HK-2 (cell line): ENCODE data around the gene ZP3.
"Not testable (repeated sequence)": the region's sequence is repeated elsewhere in the genome, so short reads cannot be mapped to it uniquely, and the experiment has no call there.

Source experiments
- DNase-seq: peaks from one replicate; pipeline ENCODE4 v3.0.0-alpha.2; 2018; ENCODE audit not compliant: unreplicated experiment

ZP3 gene

GRCh38 chr7:76442664-76443446 is 18.1 kb downstream of the ZP3 start:
- not testable (repeated sequence) for DNase-seq

- not testable (repeated sequence) for DNase-seq
Observed at GRCh38 chr7:76443846-76444245, 19.1 kb downstream of the ZP3 start.

GRCh38 chr7:76445577-76446008 is 20.8 kb downstream of the ZP3 start:
- DNase-seq = not testable (repeated sequence)

- not testable (repeated sequence) for DNase-seq
Observed at GRCh38 chr7:76457017-76457416, 32.3 kb downstream of the ZP3 start.

DNA sequence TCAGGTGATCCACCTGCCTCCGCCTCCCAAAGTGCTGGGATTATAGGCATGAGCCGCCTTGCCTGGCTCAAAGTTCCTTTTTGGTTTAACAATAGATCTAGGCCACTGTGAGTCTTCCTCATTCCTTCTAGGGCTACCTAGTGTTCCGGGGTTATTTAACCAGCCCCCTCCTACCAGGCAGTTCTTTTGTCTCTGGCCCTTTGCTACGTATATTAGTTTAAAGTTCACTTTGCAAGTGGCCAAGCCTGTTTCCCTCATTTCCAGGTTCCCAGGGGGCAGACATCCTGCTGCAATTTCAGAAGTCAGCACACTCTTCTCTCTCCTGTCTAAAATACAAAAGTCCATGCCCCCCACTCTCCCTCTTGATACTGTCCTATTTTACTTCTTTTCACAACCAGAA is 33.8 kb downstream of the ZP3 start:
- not testable (repeated sequence) for DNase-seq

- not testable (repeated sequence) for DNase-seq
Observed at GRCh38 chr7:76460767-76461166, 36.0 kb downstream of the ZP3 start.

DNA sequence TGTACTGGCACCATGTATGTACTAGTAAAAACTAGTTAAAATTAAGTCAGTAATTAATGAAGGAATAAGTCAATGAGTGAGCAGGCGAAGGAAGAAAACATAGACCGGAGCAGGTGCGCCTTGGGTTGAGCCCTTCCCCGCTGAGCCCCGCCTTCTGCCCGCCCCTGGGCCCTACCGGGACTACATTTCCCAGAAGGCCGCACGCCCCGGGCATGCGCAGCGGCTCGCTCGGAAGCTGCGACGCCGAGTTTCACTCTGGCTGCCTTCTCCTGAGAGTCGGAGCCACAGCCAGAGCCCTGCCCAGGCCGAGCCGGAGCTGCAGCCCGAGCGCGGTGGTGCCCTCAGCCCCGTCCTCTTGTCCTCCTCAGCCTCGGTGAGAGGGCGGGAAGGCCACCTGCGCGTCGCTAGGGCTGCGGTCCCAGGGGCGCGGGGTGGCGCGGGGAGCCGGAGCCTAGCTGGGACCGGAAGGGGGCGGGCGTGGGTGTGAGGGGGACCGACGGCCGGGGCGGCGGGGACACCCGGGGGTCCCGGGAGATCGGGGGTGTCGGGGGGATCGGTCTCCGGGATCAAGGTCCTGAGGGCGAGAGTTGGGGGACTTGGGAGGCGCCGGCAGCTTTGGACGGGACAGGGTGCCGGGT is 36.8 kb downstream of the ZP3 start, which contains the start of gene DTX2:
Gene DTX2, plus strand, starts transcription at position 246 of the 638 bp plus-strand sequence. CDS start 18,801 bp downstream, outside the sequence.
- not testable (repeated sequence) for DNase-seq

DNA sequence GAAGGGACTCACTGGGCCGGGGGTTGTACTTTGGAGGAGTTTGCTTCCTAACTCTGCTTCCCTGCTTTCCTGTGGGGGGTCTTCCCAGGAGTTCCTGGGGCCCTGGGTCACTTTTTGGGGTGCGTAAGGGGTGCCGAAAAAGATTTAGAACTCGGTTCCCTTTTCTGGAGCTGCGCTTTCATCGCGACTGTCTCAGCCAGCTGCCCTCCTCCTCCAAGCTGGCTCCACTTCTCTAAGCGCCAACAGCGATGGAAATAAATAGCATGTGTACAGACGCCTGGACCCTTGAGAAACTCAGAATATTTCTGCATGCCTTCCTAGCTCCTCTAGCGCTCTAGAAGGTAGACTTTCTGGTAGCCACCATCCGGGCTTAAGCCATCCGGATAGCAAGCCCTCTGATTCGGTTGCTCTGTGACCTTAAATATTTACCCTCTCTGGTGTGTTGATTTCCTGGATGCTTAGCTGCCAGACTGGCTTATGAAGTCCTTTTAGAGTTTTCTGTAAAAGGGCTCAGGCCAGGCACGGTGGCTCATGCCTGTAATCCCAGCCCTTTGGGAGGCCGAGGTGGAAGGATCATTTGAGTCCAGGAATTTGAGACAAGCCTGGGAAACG is 37.6 kb downstream of the ZP3 start:
- DNase-seq = not testable (repeated sequence)

GRCh38 chr7:76464959-76465358 is 40.2 kb downstream of the ZP3 start:
- not testable (repeated sequence) for DNase-seq

DNA sequence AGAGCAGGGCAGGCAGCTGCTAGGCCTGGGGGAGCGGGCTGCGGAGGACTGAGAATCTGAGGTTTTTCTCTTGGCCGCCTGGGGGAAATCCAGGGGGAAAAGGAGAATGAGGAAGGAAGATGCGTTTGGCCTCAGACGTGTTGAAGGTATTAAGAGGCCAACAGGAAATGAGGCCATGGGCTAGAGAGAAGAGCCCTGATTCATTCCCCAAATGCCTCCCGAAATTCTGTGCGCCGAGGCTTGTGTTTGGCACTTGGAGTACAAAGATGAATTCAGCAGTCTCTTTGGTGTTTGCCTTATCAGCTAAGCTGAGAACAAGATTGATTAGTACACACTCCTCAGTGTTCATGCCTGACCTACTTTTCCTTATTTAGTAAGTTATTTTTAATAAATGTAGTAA is 41.2 kb downstream of the ZP3 start:
- not testable (repeated sequence) for DNase-seq

DNA sequence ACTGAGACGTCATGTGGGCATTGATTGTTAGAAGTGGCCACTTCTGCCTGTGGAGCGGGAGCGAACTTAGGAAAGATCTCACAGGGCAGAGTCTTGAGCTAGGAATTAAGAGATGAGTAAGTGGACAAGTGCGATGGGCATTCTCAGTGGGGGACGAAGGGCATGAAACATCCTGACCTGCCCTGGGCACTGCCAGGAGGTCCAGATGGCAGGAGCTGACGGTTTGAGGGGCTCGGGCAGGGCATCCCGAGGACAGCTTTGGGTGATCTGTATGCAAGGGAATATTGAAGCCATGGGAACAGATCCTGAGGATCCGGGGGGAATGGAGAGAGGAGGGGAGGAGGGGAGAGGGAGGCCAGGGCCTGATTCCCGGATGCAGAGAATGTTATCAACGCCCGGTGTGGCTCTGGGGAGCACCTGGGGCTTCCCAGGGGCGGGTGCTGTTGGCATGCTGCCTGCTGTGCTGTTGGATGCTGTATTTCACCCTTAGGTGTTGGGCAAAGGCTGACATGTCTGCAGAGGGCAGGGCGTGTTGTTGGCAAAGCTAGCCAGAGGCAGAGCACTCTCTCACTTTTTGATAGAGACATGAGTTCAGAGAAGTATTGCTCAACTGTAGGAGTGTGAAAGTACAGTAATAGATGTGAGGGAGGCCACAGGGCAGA is 43.1 kb downstream of the ZP3 start:
- DNase-seq = not testable (repeated sequence)

DNA sequence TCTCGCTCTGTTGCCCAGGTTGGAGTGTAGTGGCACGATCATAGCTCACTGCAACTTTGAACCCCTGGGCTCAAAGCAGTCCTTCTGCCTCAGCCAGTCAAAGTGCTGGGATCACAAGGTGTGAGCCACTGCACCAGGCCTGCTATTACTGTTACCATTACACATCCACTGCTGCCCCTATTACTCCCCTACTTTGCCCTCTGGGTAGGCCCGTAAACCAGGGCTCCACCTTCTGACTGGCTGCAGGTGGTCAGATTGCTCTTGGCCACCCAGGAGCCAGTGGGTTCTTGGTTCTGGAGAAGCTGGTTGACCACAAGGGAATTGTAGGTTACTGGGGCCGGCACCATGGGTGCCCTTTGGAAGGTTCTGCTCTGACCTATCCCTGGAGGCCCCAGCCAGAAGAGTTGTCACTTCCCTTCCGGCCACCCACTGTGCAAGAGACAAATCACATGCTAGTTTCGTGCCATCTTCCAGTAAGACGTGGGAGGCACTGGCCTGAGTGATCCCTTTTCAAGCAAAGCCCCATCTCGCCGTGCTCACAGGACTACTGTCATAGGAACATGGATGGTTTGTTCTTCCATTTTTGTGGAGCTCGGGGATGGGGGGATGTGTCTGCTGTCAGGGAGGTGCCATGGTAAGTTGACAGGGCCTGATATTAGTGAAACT is 46.9 kb downstream of the ZP3 start:
- DNase-seq = not testable (repeated sequence)

DNA sequence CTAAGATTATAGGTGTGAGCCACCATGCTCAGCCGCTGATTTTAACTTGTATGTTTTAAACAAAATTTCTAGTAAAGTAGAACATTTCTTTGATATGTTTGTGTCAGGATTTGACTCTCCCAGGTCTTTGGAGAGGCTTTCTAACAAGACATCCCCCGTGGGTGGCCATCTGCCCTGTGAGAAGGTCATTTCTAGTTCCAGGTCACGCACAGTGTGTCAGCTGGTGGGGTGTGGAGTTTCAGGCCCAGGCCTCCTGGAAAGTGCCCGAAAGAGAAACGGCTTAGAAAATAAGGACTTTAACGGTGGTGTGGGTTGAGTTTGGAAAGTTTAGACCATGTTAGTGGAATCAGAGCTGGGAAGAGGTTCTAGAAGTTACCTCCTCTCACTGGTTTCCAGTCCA is 48.3 kb downstream of the ZP3 start:
- DNase-seq = not testable (repeated sequence)

DNA sequence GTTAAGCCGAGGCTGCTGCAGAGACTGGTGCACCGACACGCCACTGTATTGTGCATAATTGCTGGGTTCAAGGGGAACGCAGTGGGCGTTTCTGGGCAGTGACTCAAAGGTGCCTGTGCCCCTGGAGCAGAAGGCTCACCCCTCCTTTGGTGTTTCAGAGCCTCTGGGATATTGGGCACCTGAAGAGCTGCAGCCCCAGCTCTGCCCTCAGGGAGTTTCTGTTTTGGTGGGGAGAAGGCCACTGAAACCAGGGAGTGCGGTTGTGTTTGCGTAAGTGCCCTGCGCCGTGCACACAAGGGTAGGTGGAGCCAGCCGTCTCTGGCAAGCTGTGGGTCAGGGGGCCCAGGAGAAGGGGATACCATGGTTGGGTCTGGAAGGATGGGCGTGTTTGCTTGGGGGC is 51.5 kb downstream of the ZP3 start:
- DNase-seq = not testable (repeated sequence)

DNA sequence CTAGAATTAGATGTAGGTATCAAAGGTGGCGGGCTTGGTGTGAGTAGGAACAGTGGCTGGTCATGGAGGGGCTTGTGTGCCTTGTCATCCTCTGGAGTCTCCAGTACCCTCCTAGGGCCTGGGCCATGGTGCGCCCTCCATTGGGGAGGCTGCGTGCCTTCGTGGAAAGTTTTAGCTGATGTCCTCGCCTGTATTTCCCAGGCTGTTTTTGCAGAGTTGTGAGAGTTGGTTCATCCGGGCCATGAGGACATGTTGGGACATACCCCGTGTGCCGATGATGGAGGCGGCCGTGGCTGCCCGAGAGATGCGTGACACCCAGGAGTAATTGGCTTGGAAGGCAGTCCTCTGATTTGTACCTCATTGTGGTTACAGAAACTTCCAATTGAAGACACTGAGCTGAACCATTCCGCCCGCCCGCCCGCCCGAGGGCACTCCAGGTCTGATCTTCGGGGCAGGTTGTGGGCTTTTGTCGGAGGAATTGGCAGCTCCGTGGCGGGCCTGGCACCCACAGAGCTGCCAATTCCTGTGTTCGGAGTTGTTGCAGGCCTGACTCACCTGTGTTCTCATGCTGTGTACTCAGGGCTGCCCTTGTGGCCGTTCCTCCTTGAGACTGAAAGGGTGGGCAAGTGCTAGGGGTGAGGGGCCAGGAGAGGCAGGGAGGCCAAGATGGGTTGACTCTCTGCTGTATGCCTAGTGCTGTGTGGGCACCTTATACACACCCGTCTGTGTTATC is 52.2 kb downstream of the ZP3 start:
- not testable (repeated sequence) for DNase-seq

GRCh38 chr7:76479628-76480027 is 54.9 kb downstream of the ZP3 start:
- DNase-seq = not testable (repeated sequence)

GRCh38 chr7:76480403-76481253 is 55.9 kb downstream of the ZP3 start:
- not testable (repeated sequence) for DNase-seq

DNA sequence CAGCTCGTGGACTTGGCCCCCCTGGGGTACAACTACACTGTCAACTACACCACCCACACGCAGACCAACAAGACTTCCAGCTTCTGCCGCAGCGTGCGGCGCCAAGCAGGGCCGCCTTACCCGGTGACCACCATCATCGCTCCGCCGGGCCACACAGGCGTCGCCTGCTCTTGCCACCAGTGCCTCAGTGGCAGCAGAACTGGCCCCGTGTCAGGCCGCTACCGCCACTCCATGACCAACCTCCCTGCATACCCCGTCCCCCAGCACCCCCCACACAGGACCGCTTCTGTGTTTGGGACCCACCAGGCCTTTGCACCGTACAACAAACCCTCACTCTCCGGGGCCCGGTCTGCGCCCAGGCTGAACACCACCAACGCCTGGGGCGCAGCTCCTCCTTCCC is 57.9 kb downstream of the ZP3 start:
- DNase-seq = not testable (repeated sequence)

DNA sequence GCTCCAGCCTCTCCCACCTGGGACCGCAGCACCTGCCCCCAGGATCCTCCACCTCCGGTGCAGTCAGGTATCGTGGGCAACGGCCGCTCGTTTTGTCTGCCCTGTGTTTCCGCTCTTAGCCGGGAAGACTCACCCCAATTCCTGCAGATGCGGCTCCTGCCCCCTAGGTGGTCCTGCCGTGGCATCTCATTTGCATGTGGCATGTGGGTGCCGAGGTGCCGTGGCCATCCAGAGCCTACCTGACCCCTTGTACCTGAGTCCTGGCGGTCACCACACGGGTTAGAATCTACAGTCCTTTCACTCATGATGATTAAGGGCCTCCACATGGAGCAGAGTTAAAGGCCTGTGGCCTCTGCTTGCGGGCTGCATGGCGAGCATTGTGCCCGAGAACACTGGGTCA is 58.3 kb downstream of the ZP3 start:
- not testable (repeated sequence) for DNase-seq

DNA sequence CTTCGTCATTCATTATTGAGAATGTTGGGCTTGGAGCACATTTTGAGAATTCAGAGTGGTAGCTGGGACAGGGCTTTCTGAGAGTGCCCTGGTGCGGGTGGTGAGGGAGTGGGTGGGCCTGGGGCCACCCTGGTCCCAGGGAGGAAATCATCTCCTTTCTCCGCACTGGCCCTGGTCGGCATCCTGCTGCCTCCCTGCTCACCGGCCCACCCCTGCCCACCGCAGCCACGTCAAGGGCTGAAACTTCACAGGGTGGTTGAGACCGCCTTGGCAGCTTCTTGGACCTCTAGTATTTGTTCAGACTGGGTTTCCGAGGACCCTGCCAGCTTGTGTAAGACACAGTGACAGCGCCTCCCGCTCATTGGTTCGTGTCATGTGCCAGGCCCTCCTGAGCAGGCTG is 59.7 kb downstream of the ZP3 start:
- not testable (repeated sequence) for DNase-seq
